Measurements from ENCODE around the gene A2M.

A2M gene

GRCh38 chr12:9120487-9121184 lies 4.9 kb upstream of the A2M start:
- no peak for DNase-seq (ENCODE audit: low spot score)

GRCh38 chr12:9118158-9118557 lies 2.4 kb upstream of the A2M start:
- no peak for DNase-seq (ENCODE audit: low spot score)

DNA sequence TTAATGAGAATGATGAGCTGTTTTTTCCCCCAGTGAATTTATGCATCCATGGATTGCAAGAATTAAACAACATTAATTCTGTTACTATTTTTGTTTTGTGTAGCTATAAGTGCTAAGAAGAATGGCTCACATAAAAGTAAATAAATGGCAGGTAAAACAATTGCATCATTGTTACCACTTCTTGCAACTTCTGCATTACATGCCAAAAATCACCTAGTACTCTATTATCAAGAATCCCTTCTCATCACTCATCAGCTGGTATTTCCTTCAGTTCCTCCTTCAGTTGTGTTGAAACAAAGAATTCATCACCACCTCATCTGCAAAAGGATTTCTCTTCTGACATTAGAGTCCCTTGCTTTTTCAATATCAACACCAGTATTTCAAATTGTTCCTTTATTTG lies 773 bp downstream of the A2M start:
- DNase-seq (ENCODE audit: low spot score): no peak

DNA sequence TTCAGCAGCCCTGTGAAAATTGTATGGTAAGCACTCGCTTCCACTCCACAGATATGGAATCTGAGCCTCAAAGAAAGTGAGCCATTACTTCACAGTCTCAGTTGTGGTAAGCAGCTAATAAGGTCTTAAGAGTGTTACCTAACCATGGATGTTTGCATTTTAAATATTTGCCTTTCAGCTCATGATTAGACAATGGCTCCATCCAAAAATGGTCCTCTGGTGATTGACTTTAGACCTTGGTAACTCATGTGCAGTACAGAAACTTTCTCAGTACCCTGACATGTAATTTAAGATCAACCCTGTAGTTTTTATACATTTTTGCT lies 1.8 kb downstream of the A2M start:
- no peak for DNase-seq (ENCODE audit: low spot score)

DNA sequence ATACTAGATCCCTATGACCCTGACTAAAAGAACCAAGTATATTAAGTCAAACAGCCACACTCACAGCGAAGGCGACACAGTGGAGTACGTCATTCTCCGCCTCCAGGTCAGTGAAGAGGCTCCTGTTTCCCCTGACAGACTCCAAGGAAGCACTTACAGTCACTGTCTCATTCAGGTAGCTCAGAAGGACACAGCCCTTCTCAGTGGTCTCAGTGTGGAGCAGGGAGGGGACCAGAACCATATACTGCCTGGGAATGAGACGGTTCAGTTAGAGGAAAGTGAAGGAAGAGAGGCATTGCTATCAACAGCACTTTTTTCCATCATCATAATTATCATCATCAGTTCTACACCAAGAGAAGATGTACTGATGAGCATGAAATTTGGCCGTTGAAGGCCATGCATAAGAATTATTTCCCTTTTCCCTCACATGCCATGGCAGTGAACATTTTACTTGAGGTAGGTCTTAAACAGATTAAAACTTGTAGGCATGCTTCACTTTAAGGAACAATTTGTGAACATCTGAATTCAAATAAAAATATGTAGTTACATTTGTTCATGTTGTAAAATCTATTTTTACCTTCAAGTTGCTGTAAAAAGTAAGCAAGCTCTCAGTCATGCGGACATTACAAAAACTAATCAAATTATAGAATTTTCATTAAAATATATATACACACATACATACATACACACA lies 2.3 kb downstream of the A2M start:
- DNase-seq (ENCODE audit: low spot score): no peak

- DNase-seq (ENCODE audit: low spot score): no peak
Measured at GRCh38 chr12:9112076-9112853, 3.5 kb downstream of the A2M start.

GRCh38 chr12:9111525-9111924 lies 4.2 kb downstream of the A2M start:
- no peak for DNase-seq (ENCODE audit: low spot score)

DNA sequence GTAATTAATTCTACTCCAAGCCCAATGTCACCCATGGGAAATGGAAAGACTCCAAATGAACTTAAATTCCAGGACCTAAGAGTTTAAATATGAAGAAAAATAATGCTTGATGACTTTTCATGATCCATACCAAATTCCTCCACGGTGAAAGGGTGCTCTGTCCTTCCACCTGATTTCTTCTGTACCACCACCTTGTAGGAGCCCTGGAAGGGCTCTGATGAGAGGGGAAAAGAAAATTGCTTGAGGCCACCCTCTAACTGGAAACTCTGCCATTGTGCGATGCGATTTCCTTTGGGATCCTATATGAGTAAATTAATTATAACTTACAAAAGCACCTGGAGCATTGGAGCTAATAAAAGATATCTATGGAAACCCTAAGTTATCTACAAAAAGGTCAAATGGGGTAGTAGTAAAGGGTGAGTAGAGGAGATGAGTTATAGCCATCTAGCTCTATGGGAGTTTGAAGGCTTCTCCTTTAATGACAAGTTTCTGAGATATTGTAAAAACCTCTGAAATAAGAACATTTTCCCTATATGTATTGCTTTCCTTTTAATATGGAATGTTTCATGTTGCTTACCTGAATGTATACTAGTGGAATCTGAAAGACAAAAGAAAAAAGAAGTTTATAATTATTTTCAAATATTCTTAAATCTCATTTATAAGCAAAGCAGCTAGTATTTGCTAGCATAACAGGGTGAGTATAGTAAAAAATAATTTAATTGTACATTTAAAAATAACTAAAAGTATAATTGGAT lies 5.8 kb downstream of the A2M start:
- DNase-seq (ENCODE audit: low spot score): no peak

DNA sequence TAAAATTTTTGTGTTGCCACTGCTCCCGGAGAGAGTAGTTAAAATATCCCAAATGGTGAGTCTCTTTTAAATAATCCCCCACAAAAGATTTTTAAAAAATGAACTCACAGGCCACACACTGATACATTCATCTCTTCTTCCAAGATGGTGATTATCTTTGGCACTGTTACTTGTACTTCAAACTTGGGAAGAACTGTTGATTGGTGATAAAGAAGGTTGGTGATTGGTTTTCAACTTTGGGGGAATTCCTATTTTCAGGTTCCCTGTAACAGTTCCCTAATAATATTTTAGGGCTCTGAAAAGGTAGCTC lies 6.6 kb downstream of the A2M start:
- DNase-seq (ENCODE audit: low spot score): no peak

- no peak for DNase-seq (ENCODE audit: low spot score)
Measured at GRCh38 chr12:9108504-9109212, 7.1 kb downstream of the A2M start.

DNA sequence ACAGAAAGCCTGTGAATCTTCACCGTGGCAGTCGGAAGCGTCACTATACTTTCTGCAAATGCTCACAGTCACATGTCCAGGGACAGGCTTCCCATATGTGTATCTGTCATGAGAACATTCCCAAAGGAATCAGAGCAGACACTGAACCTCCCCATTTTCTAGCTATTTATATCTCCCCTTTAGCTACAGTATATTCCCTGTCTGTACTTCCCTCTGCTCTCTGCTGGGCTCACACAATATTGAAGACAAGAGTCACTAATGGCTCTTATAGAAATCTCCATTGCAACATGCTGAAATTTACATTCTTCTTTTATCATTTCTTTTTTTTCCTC lies 8.2 kb downstream of the A2M start:
- DNase-seq (ENCODE audit: low spot score): no peak

DNA sequence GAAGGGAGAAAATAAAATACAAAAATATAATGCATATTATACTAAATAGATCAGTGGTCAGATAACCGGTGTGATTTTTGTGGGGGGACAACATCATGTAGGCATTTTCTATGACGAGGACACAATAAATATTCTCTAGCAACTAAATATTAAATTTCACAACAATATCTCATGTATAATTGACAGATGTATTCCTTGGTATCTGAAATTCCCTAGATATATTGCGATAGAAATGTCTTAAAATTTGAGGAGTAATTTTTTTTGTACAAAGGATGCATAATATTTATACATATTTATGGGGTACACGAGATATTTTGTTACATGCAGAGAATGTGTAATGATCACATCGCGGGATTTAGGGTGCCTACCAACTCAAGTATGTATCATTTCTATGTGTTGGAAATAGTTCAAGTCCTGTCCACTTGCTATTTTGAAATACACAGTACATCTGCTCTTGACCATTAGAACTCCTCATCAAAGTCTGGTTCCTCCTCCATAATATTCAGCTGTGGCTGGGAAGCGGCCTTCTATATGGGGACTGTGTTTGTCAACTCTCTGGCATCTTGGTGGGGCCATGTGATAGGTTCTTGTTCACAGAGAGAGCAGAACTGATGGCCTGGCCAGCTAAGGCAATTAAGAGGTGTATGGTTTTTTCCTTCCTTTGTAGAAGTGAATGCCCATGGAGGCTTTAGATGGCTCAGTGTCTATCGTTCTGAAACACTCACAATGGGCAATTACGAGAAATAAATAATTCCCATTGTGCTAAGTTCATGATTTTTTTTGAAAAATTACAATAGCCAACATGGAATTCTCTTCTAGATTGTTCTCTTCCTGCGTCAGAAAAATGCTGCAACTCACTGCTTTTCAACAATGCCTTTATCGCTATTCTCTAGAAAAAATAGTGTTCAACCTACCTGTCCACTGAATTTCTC lies 8.8 kb downstream of the A2M start:
- DNase-seq (ENCODE audit: low spot score): no peak

GRCh38 chr12:9106067-9106466 lies 9.7 kb downstream of the A2M start:
- DNase-seq (ENCODE audit: low spot score): no peak

- no peak for DNase-seq (ENCODE audit: low spot score)
Measured at GRCh38 chr12:9104767-9105423, 10.8 kb downstream of the A2M start.

GRCh38 chr12:9104087-9104486 lies 11.6 kb downstream of the A2M start:
- no peak for DNase-seq (ENCODE audit: low spot score)

- DNase-seq (ENCODE audit: low spot score): no peak
Measured at GRCh38 chr12:9103050-9103849, 12.5 kb downstream of the A2M start.

GRCh38 chr12:9101018-9101687 lies 14.6 kb downstream of the A2M start:
- no peak for DNase-seq (ENCODE audit: low spot score)

- DNase-seq (ENCODE audit: low spot score): no peak
Measured at GRCh38 chr12:9099552-9100190, 16.0 kb downstream of the A2M start.

Data from hematopoietic multipotent progenitor cell treated with erythropoietin and hydrocortisone succinate and interleukin-3 and kit ligand, for 15 days (in vitro differentiated cells).